Testis (tissue), 3 donors: ENCODE measurements around the gene KRTAP1-4. TPM values are rescaled to one million over a fixed set of nuclear protein-coding genes. Genes with fewer than 3 reads are reported as not detected.
"Not testable (repeated sequence)": the region's sequence is repeated elsewhere in the genome, so short reads cannot be mapped to it uniquely, and the experiment has no call there.

Experiments used
- DNase-seq: peaks from one replicate; pipeline ENCODE4 v3.0.0-alpha.2; 2019
- H3K27ac ChIP-seq, 2 donors: fragments of 200-600 bp; sonication (generic); one replicate each; pipeline ENCODE4 v1.5.1; 2019
- H3K27me3 ChIP-seq: fragments of 200-600 bp; sonication (generic); one replicate; pipeline ENCODE4 v1.5.1; 2019
- H3K36me3 ChIP-seq: fragments of 200-600 bp; sonication (generic); one replicate; pipeline ENCODE4 v1.5.1; 2017; ENCODE audit warnings: low read depth; ENCODE audit errors: missing control alignments
- H3K4me1 ChIP-seq: fragments of 200-600 bp; sonication (generic); one replicate; pipeline ENCODE4 v1.5.1; 2019
- H3K4me3 ChIP-seq, 2 donors: fragments of 200-600 bp; sonication (generic); one replicate each; pipeline ENCODE4 v1.5.1; 2017 to 2019
- H3K9me3 ChIP-seq: fragments of 200-600 bp; sonication (generic); one replicate; pipeline ENCODE4 v1.5.1; 2017
- POLR2A ChIP-seq: fragments of 450-650 bp; IDR thresholded peaks from one replicate; pipeline ENCODE4 v1.6.1; 2017; ENCODE audit warnings: antibody characterized with exemption, mild to moderate bottlenecking, moderate library complexity
- WGBS, 2 donors: methylation state at CpG; one replicate each; pipeline ENCODE4 v1.1.5; 2018; 5-methylcytosine and 5-hydroxymethylcytosine counted together
- intact Hi-C: fragments of 100-400 bp; cut with DNase I; formaldehyde crosslinking; loops from one replicate; pipeline ENCODE4 v1.15.1; 2023; ENCODE audit warnings: low total_unique reads
- polyA plus RNA-seq: library from polyadenylated mRNA; stranded (reverse); fragments of 350-450 nt; fragmentation: Illumina TruSeq; extraction: RNeasy Lipid Tissue Mini Kit (QIAGEN cat#74804); gene quantifications from one replicate; pipeline ENCODE4 v1.2.3, GENCODE V29; 2014; ENCODE audit warnings: low read depth, low replicate concordance; ENCODE audit not compliant: insufficient read depth
- total RNA-seq, 2 donors: library from RNA; depleted of rRNA; stranded (reverse); fragments of >200 nt; gene quantifications; one replicate each; pipeline ENCODE4 v1.2.3, GENCODE V29; 2016
- TF ChIP-seq, protein P1 (sequence below), 3 experiments: fragments of 450-650 bp in 2 of 3; fragments of 200-600 bp in 1 of 3; sonication (generic) in 1 of 3; IDR thresholded peaks; one replicate each; pipeline ENCODE4 v1.5.1; 2016 to 2019; ENCODE audit warnings: antibody characterized with exemption in 3 of 3, mild to moderate bottlenecking in 2 of 3, moderate library complexity in 1 of 3

KRTAP1-4 gene
- total and polyA plus RNA-seq, 3 donors from 2014 or later: not detected

GRCh38 chr17:41057547-41057946 is 27.6 kb upstream of the KRTAP1-4 start:
- intact Hi-C loops: no loop called here
- Histone ChIP-seq H3K4me1 (no peaks in the 10 kb centered on the region), H3K36me3 (no peaks in the 10 kb centered on the region), H3K9me3 (no peaks in the 10 kb centered on the region), H3K4me3 (no peak overlapping the region), H3K27me3 (no peaks in the 10 kb centered on the region), H3K27ac (no peak overlapping the region)
- TF ChIP-seq POLR2A: no peak
- TF ChIP-seq, protein P1, sequence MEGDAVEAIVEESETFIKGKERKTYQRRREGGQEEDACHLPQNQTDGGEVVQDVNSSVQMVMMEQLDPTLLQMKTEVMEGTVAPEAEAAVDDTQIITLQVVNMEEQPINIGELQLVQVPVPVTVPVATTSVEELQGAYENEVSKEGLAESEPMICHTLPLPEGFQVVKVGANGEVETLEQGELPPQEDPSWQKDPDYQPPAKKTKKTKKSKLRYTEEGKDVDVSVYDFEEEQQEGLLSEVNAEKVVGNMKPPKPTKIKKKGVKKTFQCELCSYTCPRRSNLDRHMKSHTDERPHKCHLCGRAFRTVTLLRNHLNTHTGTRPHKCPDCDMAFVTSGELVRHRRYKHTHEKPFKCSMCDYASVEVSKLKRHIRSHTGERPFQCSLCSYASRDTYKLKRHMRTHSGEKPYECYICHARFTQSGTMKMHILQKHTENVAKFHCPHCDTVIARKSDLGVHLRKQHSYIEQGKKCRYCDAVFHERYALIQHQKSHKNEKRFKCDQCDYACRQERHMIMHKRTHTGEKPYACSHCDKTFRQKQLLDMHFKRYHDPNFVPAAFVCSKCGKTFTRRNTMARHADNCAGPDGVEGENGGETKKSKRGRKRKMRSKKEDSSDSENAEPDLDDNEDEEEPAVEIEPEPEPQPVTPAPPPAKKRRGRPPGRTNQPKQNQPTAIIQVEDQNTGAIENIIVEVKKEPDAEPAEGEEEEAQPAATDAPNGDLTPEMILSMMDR (IDR thresholded peaks at IDR 0.05): no peak
- 84 to 97% methylated on average over 1 of the region's 1 CpG for WGBS, 2 donors
- no peak for DNase-seq

DNA sequence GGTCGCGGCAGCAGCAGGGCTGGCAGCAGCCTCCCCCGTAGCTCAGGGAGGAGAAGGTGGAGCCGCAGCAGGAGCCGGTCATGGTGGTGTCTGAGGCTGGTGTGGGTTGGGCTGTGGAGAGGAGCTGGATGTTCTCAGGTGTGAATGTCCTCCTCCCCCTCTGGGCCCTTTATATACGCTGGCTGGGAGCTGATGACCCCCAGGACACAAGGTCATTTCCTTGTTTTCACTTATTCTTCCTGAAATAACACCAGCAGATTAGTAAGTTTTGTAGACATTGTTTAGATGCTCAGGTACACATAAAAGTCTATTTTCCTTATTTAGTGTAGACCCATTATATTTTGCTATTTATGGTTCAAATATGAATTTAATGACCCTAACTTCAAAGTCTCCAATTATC is 25.1 kb upstream of the KRTAP1-4 start, which contains the start of gene KRTAP2-2:
Gene KRTAP2-2 (minus strand): TSS at position 101 of the 400 bp plus-strand sequence. CDS start 19 bp downstream, at position 82.
- intact Hi-C loops, DNase-seq, H3K27ac ChIP-seq, H3K27me3 ChIP-seq, H3K4me3 ChIP-seq, H3K36me3 ChIP-seq, H3K4me1 ChIP-seq, H3K9me3 ChIP-seq: not testable (repeated sequence)
- WGBS, 2 donors: 27 to 34% methylated on average over 1 to 3 of the region's 6 CpGs

GRCh38 chr17:41054556-41054955 is 24.6 kb upstream of the KRTAP1-4 start:
- WGBS, 2 donors: 56 to 77% methylated on average over 2 to 7 of the region's 9 CpGs
- DNase-seq, H3K27me3 ChIP-seq, intact Hi-C loops, H3K4me3 ChIP-seq, H3K36me3 ChIP-seq, H3K27ac ChIP-seq, H3K4me1 ChIP-seq, H3K9me3 ChIP-seq: not testable (repeated sequence)

DNA sequence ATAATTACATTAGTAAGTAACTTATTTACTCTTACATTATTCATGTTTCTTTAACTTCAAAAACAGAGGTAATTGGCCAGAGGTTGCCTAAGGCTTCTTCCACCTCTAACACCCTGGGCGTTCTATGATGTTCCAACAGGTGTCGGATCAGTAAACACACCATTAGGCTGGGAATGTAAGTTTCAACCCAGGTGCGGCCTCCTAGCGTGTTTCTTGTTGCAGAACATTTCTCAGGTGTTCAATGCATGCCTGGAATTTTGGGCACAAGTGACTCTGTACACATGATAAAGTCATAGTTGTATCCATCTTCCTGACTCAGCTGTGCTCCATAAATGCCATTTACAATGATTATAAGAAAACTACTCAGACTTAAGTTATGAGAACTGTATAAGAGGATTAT is 24.0 kb upstream of the KRTAP1-4 start:
- H3K4me1 ChIP-seq: no peaks in the 10 kb centered on the region
- DNase-seq: no peak
- H3K27me3 ChIP-seq: no peaks in the 10 kb centered on the region
- no peak overlapping the region for H3K27ac ChIP-seq
- intact Hi-C loops: no loop called here
- no peak for TF ChIP-seq POLR2A
- H3K4me3 ChIP-seq: no peak overlapping the region
- no peaks in the 10 kb centered on the region for H3K9me3 ChIP-seq
- no peaks in the 10 kb centered on the region for H3K36me3 ChIP-seq
- 90 to 96% methylated on average over 4 of the region's 4 CpGs for WGBS, 2 donors

- H3K36me3 ChIP-seq: no peaks in the 10 kb centered on the region
- no peak for DNase-seq
- intact Hi-C loops: no loop called here
- no peaks in the 10 kb centered on the region for H3K27me3 ChIP-seq
- no peaks in the 10 kb centered on the region for H3K9me3 ChIP-seq
- H3K4me1 ChIP-seq: no peaks in the 10 kb centered on the region
- no peak for TF ChIP-seq POLR2A
- TF ChIP-seq, protein P1 (IDR thresholded peaks at IDR 0.05): no peak
- no peak overlapping the region for H3K4me3 ChIP-seq
- H3K27ac ChIP-seq: no peak overlapping the region
Measured at GRCh38 chr17:41052566-41052965, 22.6 kb upstream of the KRTAP1-4 start.

DNA sequence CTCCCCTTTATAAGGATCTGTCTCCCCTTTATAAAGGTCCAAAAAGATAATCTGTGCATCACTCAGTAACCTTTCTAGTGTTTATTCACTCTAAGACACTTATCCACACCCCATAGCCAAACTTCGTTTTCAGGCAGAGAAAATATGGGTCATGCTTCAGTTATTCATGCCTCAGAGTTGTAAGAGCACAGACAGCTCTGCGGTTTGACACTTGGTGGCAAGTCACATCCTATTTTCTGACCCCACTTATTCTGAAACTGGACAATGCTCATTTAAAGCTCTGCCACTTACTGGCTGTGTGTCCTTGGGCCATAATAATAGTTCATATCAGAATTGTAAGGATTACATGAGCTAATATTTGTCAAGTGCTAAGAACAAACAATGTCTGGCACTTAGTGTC is 19.1 kb upstream of the KRTAP1-4 start:
- H3K27ac ChIP-seq: no peak overlapping the region
- no peak for TF ChIP-seq POLR2A
- TF ChIP-seq, protein P1 (IDR thresholded peaks at IDR 0.05): no peak
- no peaks in the 10 kb centered on the region for H3K27me3 ChIP-seq
- H3K9me3 ChIP-seq: no peaks in the 10 kb centered on the region
- DNase-seq: no peak
- H3K36me3 ChIP-seq: no peaks in the 10 kb centered on the region
- no peaks in the 10 kb centered on the region for H3K4me1 ChIP-seq
- H3K4me3 ChIP-seq: no peak overlapping the region
- 53 to 71% methylated on average over 2 of the region's 2 CpGs for whole genome bisulfite sequencing, 2 donors
- intact Hi-C loops: no loop called here
